Measurements from ENCODE around the gene FAM174C.

FAM174C gene

DNA sequence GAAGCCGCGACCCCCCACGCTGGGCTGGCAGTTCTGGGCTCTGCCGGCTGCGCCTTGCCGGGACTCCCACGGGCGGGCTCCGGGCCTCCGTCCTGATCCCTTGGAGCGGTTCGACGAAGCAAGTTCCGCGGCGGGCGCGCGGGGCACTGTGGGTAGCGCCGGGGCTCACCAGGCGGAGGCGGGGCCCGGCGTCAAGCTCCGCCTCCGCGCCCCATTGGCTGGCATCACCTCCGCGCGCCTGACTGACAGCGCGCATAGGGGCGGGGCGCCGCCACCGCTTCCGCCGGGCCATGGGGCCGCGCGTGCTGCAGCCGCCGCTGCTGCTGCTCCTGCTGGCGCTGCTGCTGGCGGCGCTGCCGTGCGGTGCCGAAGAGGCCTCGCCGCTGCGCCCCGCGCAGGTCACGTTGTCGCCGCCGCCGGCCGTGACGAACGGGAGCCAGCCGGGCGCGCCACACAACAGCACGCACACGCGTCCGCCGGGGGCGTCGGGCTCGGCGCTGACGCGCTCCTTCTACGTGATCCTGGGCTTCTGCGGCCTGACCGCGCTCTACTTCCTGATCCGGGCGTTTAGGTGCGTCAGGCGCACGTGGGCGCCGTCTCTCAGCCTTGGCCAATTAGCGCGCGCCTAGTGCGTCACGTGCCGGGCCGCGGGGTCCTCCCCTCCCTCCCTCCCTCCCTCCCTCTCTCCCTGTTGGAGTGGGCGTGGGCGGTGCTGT, at the start of gene FAM174C:
TSS of gene FAM174C (plus strand) at position 271 of the 716 bp plus-strand sequence. CDS start at position 291, 20 bp downstream.
- peak; percentile 92 for DNase-seq

DNA sequence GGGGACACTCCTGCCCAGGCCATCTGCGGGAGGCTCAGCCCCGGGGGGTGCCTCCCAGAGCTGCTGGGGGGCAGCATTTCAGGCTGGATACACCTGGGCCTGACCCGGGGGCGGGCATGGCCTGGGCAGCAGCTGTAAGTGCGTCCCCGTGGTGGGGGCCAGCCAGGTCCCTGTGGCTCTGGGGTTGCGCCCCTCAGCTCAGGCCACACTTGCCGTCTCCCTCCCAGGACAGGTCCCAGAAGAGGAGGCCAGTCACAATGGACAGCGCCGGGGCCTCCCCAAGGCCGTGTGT, 49.2 kb upstream of the FAM174C start:
- DNase-seq, result no peak

DNA sequence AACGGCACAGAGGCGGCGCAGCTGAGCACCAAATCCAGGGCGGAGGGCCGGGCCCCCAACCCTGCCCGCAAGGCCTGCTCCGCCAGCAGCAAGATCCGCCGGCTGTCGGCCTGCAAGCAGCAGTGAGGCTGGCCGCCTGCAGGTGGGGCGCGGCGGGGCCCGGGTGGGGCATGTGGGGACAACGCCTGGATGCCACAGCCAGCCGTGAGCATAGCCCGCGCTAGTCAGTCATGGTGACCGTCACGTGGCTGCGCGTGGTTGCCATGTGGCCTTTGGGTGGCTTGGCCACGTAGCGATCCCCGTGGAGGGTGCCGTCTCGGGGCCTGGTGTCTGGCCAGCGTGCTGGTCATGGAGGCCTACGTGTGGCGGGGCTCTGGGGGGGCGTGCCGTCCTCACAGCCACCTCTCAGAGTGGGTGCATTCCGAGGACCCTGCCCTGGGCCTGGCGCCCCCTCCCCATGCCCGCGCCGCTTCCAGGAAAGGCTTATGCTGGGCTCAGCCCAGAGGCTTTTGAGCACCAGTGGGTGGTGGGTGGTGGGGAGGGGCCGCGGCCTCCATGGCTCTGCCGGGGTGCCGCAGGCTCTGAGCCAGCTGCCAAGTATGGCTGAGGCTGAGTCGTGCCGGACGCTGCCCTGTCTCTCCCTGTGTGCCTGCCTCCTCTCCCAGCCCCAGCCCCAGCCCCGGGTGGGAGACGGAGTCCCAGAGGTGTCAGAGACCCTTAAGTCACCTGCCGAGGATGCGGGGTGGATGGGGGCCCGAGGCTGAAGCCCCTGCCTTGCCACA, 48.6 kb upstream of the FAM174C start:
- no peak for DNase-seq

DNA sequence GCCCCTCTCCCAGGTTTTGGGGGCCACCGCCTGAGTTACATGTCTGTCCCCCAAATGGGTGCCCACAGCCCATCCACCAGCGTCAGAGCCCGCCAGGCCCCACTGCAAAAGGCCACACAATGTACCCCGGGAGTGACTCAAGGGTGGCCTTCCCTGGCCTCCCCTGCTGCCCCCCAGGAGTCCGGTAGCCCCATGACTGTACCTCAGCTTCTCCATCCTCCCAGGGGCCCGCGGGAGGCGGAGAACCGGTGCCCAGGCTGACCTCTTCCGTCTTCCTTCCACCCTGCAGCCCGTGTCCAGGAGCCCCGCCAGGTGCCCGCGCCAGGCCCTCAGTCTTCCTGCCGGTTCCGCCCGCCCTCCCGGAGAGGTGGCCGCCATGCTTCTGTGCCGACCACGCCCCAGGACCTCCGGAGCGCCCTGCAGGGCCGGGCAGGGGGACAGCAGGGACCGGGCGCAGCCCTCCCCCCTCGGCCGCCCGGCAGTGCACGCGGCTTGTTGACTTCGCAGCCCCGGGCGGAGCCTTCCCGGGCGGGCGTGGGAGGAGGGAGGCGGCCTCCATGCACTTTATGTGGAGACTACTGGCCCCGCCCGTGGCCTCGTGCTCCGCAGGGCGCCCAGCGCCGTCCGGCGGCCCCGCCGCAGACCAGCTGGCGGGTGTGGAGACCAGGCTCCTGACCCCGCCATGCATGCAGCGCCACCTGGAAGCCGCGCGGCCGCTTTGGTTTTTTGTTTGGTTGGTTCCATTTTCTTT, 47.9 kb upstream of the FAM174C start:
- no peak for DNase-seq

DNA sequence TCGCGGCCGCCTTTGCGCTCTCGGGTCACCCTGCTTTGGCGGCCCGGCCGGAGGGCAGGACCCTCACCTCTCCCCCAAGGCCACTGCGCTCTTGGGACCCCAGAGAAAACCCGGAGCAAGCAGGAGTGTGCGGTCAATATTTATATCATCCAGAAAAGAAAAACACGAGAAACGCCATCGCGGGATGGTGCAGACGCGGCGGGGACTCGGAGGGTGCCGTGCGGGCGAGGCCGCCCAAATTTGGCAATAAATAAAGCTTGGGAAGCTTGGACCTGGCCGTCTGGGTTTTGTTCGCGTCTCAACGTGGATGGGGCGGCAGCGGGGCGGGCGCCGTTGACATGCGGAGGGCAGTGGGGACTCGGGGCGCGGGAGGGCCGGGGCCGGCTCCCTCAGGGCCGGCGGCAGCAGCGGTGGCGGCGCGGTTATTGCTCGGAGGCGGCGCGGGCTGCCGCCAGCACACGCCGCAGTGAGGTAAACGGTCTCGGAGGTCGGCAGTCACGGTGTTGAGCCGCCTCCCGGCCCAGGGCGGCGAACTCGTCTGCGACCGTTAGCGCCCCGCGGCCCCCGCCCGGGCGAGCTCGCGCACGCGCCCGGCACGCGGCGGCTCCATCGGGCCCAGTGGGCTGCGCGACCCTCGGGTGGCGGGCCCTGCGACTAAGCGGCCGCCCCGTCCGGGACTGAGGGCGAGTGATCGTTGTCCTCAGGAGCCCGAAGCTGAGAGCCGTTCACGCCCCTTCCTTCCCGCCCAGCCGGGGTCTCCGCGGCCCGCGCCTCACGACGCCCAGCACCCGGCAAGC, 47.0 kb upstream of the FAM174C start:
- DNase-seq, result no peak

DNA sequence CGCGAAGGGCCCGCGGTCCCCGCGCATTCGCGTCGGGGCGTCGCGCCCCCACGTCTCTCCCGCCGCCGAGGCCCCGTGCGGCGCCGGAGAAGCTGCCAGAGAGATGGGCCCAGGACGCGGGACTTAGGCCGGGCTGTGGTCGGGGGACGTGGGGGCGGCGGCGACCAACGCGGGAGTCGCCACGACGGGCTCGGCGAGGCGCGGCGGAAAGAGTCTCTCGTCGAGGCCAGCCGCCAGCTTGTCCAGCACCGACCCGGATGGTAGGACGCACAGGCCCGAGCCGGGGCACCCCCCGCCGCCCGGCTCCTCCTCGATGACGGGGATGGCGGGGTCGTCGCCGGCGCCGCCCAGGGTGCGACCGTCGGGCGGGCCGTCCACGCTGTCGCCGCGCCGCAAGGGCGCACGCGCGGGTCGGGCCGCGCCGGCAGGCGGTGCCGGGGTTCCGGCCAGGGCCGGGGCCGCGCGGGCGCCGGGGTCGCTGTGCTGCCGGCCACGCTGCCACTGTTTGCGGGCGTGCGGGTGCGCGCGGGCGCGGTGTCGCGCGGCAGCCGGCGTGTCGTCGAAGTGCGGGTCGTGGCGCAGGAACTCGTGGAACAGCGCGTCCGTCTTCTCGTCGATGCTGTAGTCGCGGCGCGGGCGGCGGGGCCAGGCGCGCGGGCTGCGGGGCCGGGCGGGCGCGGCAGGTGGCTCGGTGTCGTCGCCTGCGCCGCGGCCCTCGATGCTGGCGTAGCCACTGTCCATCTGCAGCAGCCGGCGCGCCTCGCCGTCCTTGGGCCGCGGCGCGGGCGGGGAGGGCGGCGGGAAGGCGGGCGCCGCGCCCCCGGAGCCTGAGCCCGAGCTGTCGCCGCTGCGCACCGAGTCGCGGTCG, 46.0 kb upstream of the FAM174C start:
- DNase-seq, result no peak

DNA sequence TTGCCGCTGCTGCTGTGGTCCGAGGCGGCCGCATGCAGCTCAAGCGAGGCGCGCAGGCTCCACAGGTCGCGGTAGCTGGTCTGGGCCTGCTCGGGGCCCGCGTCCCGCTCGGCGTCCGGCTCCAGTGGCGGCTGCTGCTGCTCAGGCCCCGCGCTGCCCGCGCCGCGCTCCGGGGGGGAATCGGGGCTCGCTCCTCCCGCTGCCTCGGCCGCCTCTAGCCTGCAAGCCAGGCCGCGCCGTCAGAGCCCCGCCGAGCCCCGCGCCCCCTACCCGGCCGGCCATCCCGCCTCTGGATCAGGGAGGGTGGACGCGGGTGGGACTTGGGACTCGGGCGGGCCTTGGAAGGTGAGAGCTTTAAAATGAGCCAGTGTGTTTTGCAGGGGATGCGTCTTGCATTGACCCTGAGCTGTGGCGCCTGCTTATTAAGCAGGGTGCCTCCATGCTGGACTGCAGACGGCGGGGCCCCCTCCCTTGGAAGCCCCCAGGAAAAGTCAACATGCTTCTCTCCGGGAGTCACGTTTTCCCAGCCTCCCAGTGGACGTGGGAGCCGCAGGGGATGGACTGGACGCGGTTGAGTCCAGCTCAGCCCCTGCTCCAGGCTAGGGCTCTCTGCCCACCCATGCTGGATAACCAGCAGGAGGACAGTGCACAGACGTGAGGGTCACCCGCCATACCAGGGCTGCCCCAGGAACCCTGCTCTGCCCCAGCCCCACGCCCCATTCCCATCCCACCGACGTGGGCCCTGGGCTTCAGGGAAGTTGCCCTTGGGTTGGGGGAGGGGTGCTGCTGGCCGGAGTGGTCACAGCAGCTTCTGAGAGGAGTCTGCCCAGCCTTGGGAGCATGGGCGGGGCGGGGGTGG, 45.2 kb upstream of the FAM174C start:
- no peak for DNase-seq

DNA sequence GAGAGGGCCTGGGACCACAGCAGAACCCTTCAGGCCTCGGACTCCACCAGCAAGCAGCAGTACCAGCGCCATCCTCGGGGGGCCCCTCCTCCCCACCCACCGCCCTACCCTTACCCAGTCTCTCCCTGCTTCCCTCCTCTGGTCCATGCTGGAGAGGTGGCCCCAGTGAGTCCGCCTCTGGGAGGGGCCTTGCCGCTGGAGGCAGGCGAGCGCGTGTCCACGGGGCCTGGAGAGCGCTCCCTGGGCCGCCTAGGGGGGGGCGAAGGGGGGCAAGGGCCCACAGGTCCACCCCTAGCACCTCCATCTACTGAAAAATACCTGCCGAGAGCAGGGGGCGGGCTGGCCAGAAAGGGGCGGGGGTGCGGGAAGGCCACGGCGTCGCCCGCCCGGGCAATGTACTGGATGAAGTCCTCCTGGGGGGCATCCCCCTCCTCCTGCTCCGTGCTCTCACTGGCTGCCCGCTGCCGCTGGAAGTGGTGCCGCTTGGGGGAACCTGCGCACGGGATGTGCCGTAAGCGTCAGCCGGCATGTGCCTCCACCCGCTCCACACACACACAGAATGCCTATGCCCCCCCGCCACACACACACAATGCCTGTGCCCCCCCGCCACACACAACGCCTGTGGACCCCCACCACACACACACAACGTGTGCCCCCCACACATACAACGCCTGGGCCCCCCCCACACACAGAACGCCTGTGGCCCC, 44.4 kb upstream of the FAM174C start:
- DNase-seq, result no peak

DNA sequence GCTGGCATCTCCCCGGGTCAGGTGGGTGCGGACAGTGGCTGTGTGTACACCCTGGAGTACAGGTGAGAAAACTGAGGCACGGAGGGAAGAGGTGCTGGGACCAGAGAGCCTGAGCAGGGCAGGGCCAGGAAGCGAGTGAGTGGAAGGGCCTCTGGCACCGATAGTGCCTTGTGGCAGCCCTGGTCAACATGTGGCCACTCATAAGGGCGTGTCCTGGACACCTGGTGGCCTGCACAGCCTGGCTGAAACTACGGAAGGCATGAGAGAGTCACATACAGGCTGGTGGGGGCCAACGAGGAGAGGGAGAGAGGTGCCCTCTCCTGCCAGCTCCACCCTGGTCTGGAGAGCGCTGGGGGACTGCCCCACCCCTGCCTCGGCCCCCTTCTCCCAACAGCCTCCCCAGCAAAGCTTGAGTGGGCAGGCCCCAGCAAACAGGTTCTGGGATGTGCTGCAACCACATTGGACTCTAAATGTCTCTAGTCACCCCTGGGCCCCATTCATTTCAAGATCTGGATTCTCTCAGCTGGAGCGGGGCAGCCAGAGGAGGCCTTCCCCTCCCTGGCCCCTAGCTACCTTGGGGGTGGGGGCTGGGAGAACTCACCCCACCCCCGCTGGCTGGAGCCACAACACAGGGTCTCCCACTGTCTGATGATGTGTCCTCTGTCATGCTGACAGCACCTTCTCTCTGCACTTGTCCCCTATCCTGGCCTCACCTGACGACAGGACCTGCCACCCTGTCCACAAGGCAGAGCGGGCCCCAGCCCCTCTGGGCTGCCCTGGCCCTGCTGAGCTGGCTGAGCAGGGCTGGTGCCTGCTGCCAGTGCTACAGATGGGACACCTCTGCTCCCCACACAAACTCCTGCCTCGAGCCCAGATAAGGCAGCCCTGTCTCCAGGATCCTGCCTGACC, 43.3 kb upstream of the FAM174C start:
- DNase-seq, result no peak

DNA sequence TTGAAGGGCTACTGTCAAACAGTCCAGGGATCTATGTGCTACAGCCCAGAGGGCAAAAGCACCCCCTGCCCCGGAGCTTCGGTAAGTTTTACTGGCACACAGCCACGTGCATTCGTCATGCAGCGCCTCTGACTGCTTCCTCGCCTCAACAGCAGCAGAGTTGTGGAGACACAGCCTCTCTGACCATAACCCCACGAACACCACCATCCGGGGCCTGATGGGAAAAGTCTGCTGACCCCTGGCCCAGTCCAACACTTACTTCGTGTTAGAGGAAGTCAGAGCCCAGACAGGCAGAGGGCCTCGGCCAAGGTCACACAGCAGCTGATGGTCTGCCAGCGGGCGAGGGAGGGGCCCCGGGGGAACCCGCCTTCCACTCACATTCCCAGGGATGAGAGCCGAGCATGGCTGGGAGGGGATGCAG, 42.7 kb upstream of the FAM174C start:
- no peak for DNase-seq

DNA sequence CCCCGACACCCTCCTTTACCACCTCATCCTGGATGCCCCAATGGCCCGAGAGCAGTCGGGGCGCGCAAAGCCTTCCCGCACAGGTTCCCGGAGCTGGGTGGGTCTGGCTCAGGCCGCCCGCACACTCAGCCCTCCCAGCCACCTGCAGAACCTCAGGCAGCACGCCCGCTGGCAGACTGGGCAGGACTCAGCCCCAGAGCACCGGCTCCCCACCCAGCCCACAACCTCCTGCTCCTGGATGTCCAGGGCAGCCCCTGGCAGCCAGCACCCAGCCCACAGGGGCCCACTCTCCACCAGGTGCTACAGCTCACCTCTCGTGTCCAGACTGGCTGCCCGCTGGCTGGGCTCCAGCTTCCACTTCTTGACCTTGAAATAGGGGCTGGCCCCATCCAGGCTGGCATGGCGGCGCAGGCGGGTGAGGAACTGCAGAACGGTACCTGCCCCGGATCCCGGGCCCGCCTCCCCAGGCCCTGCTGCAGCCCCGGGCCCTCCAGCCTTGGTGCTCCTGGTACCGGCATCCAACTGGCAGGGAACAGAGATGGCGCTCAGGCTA, 42.1 kb upstream of the FAM174C start:
- no peak for DNase-seq

DNA sequence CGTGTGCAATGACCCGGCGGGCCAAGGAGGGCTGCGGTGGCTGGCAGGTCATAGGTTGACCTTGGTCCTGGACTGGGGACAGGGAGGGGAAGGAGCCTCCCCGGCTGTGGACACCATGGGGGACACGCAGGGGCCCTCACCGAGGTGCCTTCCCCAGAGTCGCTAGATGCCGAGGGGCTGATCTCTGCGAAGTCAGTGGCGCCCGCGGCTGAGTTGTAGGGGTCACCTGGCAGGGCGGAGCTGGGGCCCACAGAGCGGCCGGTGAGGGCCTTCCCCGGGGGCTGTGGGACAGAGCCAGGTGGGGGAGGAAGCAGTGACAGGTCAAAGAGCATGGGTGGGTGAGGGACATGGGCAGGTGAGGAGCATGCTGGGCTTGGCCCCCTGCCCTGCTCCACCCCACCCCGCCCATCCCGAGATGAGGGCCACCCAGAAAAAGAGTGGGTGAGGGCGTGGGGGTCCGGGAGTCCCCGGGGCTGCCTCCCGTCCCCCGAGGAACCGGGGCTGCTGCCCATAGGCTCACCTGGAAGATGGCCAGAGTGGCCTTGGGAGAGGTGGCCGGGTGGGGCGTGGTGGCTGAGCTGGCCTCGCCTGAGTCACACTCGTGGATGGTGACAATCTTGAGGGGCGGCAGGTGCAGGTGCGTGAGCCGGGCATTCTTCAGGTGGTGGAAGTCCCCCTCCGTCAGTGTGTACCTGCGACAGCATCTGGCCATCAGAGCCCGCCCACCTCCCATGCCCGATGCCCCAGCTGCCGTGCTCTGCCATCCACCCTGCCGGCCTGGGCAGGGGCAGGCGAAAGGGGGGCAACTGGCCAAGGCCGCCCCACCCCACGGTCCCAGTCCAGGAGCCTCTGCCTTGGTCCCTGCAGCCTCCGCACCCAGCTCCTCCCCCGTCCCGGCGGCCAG, 41.0 kb upstream of the FAM174C start:
- no peak for DNase-seq

DNA sequence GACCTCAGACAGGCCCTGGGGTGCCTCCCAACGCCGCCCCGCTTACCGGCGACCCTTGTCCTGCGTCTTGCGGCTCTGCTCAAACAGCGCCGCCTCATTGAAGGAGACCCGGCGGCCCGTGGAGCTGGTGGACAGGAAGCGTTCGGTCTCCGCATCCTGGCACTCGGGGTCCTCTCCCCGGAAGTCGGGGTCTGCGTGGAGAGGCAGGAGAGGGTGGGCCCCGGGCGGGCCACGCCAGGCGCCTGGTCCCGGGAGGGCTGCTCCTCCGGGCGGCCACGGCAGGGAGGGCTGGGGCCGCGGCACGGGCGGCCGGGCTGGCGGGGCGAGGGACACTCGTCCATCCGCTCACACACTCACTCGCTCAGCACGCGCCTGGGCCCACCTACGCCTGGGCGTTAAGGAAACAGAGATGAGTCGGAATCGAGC, 40.4 kb upstream of the FAM174C start:
- DNase-seq, result no peak

DNA sequence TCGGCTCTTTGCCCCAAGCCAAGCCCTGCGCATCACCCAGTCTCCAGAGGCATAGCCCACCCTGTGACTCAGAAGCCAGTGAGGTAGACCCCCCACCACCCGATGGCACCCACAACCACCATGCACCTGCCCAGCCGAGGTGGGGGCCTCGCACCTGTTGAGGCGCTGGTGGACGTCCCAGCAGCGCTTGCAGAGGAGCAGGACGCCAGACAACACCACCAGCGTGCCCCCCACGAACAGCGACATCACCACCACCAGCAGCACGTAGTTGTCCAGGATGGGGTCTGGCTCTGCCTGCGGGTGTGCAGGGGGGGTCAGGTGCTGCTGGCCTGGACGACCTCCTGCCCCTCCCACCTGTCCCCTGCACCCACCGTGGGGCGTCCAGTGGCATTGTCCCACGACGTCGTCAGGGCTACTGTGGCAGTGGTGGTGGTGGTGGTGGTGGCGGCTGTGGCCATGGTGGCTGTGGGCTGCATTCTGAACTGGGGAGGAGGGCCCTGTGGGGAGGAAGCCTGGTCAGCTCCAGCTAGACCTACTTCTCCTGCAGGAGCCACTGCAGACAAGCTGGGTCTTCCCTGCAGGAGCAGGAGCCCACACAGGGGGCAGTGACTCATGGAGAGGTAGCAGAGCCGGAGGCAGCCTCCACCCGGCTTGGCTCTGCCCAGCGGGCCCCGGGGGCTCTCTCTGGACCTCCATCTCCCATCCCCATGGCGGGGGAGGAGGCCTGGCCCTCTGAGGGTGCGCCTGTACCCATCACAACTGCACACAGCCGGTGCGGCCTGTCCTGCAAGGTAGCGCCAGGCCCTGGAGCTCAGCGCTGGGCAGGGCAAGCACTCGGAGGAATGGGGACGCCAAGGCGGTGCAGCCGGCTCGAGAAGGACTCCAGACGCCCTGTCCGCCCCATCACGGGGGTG, 39.4 kb upstream of the FAM174C start:
- DNase-seq, result no peak

DNA sequence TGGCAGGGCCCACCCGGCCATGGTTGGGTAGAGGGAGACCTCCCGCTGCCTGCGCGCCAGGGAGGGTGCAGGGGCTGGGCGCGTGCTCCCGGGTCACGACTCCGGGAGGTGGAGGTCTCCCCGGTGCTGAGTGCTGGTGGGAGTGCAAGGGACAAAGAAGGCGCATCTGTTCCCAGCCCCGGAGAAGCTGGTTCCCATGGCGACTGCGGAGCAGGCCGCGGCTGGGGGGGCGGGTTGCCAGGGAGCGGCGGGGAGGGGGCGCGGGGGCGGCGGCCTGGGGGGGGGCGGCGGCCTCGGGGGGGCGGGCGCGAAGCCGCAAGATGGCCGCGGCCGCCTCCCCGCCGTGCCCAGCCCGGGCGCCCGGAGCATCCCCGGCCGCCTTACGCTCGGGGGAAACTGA, 38.8 kb upstream of the FAM174C start:
- DNase-seq, result no peak

DNA sequence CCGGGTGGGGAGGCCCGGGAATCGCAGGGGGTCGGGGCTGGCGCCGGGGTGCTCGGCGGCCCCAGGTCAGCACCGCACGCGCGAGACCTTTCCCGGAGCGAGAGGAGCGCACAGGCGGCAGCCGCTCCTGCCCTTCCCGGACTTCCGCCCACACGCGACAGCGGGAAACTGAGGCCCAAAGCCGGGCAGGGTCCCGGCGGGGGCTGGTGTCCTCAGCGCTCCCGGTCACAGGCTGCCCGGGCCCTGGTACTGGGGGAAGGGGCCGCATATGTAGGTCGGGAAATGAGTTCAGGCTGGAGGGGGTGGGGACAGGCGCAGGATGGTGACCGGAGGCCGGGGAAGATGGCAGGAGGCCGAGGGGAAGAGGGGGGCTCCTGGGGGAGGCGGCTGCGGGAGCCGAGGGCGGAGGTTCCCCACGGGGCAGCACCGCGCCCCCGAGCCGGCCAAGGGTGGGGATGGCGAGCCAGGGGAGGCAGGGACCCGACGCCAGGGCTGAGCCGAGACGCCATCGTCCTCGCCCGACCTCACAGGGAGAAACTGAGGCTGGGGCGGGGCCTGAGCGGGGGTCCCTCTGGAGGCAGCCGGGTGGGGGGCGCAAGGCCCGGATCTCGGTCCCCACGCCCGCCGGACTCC, 38.2 kb upstream of the FAM174C start:
- no peak for DNase-seq

Measured in activated CD4-positive, CD25-positive, alpha-beta regulatory T cell treated with anti-CD3 and anti-CD28 coated beads, Interleukin-2, amount 50 U/mL, for 72 hours (primary cell).